Parathyroid adenoma (tissue), 2 donors: ENCODE data around the gene GRIN2A.

Experiments
- H2AFZ ChIP-seq: fragments of 300-600 bp; sonication (generic); one replicate; pipeline ENCODE4 v1.7.0; 2017; ENCODE audit warnings: antibody characterized with exemption, mild to moderate bottlenecking
- H3K27ac ChIP-seq: fragments of 300-600 bp; sonication (generic); one replicate; pipeline ENCODE4 v1.7.0; 2017
- H3K27me3 ChIP-seq: fragments of 300-600 bp; sonication (generic); one replicate; pipeline ENCODE4 v1.7.0; 2017; ENCODE audit warnings: low read length; ENCODE audit not compliant: control insufficient read depth, insufficient read depth
- H3K36me3 ChIP-seq: fragments of 300-600 bp; sonication (generic); one replicate; pipeline ENCODE4 v1.7.0; 2017; ENCODE audit warnings: low read length; ENCODE audit not compliant: control insufficient read depth, insufficient read depth
- H3K4me1 ChIP-seq: fragments of 300-600 bp; sonication (generic); one replicate; pipeline ENCODE4 v1.7.0; 2017; ENCODE audit warnings: control low read depth
- H3K4me2 ChIP-seq: fragments of 300-600 bp; sonication (generic); one replicate; pipeline ENCODE4 v1.7.0; 2017; ENCODE audit warnings: low read length
- H3K4me3 ChIP-seq: fragments of 300-600 bp; sonication (generic); one replicate; pipeline ENCODE4 v1.7.0; 2017; ENCODE audit warnings: low read depth, low read length
- H3K79me2 ChIP-seq: fragments of 300-600 bp; sonication (generic); one replicate; pipeline ENCODE4 v1.7.0; 2017; ENCODE audit warnings: control low read depth
- H3K9ac ChIP-seq: fragments of 300-600 bp; sonication (generic); one replicate; pipeline ENCODE4 v1.7.0; 2017; ENCODE audit warnings: mild to moderate bottlenecking
- H3K9me3 ChIP-seq: fragments of 300-600 bp; sonication (generic); one replicate; pipeline ENCODE4 v1.7.0; 2017; ENCODE audit warnings: low read length; ENCODE audit not compliant: control insufficient read depth
- TF ChIP-seq, protein P1 (sequence below): fragments of 300-600 bp; sonication (generic); IDR thresholded peaks from one replicate; pipeline ENCODE4 v1.7.0; 2017; ENCODE audit warnings: antibody characterized with exemption, mild to moderate bottlenecking
- donor health status: primary hyperparathyroidism.

GRIN2A gene

GRCh38 chr16:10036956-10037355 is 145.3 kb downstream of the GRIN2A start:
- H3K4me1 ChIP-seq = no peaks in the 10 kb centered on the region
- TF ChIP-seq, protein P1, sequence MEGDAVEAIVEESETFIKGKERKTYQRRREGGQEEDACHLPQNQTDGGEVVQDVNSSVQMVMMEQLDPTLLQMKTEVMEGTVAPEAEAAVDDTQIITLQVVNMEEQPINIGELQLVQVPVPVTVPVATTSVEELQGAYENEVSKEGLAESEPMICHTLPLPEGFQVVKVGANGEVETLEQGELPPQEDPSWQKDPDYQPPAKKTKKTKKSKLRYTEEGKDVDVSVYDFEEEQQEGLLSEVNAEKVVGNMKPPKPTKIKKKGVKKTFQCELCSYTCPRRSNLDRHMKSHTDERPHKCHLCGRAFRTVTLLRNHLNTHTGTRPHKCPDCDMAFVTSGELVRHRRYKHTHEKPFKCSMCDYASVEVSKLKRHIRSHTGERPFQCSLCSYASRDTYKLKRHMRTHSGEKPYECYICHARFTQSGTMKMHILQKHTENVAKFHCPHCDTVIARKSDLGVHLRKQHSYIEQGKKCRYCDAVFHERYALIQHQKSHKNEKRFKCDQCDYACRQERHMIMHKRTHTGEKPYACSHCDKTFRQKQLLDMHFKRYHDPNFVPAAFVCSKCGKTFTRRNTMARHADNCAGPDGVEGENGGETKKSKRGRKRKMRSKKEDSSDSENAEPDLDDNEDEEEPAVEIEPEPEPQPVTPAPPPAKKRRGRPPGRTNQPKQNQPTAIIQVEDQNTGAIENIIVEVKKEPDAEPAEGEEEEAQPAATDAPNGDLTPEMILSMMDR = no peak

DNA sequence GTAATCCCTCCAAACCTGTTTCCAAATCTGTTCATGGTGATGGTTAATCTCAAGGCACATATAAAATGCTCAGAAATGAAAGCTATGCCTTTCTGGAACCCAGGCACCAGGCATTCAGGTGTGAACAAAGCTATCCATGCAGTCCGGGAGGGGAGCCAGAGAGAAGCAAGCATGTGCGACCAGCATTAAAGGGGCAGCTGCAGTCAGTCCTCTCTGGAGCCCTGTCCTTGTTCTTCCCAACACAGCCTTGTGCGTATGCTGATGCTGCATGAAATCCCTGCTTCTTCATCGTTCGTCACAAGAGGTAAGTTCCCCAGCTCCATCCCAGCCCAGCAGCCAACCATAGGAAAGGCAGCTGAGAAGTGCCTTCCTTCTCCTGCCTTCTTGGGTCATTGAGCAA is 148.7 kb downstream of the GRIN2A start:
- Histone ChIP-seq H3K27me3 (peaks cover 3% of the 10 kb centered on the region), H3K4me1 (no peaks in the 10 kb centered on the region), H3K27ac (no peak overlapping the region), H3K36me3 (no peaks in the 10 kb centered on the region), H2AFZ (no peak overlapping the region), H3K4me3 (no peak overlapping the region), H3K9me3 (no peaks in the 10 kb centered on the region), H3K9ac (no peak overlapping the region), H3K4me2 (no peak overlapping the region), H3K79me2 (no peaks in the 10 kb centered on the region)
- TF ChIP-seq, protein P1 = no peak

More at GRCh38 chr16:10036956-10037355, 145.3 kb downstream of the GRIN2A start:
- Histone ChIP-seq H2AFZ (no peak overlapping the region), H3K9ac (no peak overlapping the region), H3K4me2 (no peak overlapping the region), H3K79me2 (no peaks in the 10 kb centered on the region), H3K36me3 (no peaks in the 10 kb centered on the region), H3K27me3 (peaks cover 3% of the 10 kb centered on the region), H3K27ac (no peak overlapping the region), H3K9me3 (no peaks in the 10 kb centered on the region), H3K4me3 (no peak overlapping the region)

DNA sequence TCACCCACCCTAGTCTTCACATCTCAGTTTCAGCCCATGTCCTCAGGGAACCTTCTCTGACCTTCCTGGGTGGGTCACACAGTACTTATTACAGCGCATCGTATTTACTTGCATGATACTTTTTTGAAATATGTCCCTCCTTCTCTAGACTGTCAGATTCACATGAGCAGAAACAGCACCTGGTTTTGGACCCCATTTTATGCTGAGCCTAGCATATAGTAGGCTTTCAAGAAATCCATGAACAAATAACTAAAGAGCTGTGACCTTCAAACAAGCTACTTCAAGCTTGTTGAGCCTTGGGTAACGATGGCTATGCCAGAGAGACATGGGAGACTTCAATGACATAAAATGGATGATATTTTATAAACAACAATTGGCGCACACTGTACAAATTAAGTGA is 150.3 kb downstream of the GRIN2A start:
- TF ChIP-seq, protein P1 = no peak
- Histone ChIP-seq H3K4me2 (no peak overlapping the region), H3K4me3 (no peak overlapping the region), H3K27ac (no peak overlapping the region), H3K9me3 (no peaks in the 10 kb centered on the region), H2AFZ (no peak overlapping the region), H3K9ac (no peak overlapping the region), H3K36me3 (no peaks in the 10 kb centered on the region), H3K27me3 (no peaks in the 10 kb centered on the region), H3K4me1 (no peaks in the 10 kb centered on the region), H3K79me2 (no peaks in the 10 kb centered on the region)

GRCh38 chr16:10031473-10031872 is 150.8 kb downstream of the GRIN2A start:
- H2AFZ ChIP-seq = no peak overlapping the region
- TF ChIP-seq, protein P1 = no peak
- H3K27ac ChIP-seq = no peak overlapping the region

GRCh38 chr16:10028644-10029043 is 153.6 kb downstream of the GRIN2A start:
- TF ChIP-seq, protein P1 = no peak
- Histone ChIP-seq H3K9me3 (no peaks in the 10 kb centered on the region), H3K4me1 (no peaks in the 10 kb centered on the region), H3K27ac (no peak overlapping the region), H3K79me2 (no peaks in the 10 kb centered on the region), H3K27me3 (no peaks in the 10 kb centered on the region), H3K9ac (no peak overlapping the region), H2AFZ (no peak overlapping the region), H3K4me3 (no peak overlapping the region), H3K4me2 (no peak overlapping the region), H3K36me3 (no peaks in the 10 kb centered on the region)

More at GRCh38 chr16:10031473-10031872, 150.8 kb downstream of the GRIN2A start:
- no peaks in the 10 kb centered on the region for H3K9me3 ChIP-seq
- no peaks in the 10 kb centered on the region for H3K36me3 ChIP-seq
- no peak overlapping the region for H3K4me2 ChIP-seq
- no peaks in the 10 kb centered on the region for H3K27me3 ChIP-seq
- H3K4me3 ChIP-seq = no peak overlapping the region
- H3K79me2 ChIP-seq = no peaks in the 10 kb centered on the region
- H3K4me1 ChIP-seq = no peaks in the 10 kb centered on the region
- H3K9ac ChIP-seq = no peak overlapping the region
